PC-9 (cell line): ENCODE data around the gene PCYT2. TPM values are rescaled to one million over a fixed set of nuclear protein-coding genes. Genes with fewer than 3 reads are reported as not detected.

Source experiments
- BruUV-seq: library from RNA; stranded (reverse); fragments of 400-500 nt; replicated peaks from 2 replicates; lab custom pipeline; 2021; lab: Mats Ljungman, UMichigan
- CTCF ChIA-PET: fragments of 300-600 bp; sonication (Branson Sonifier 250); formaldehyde crosslinking; loops from one replicate; lab custom pipeline; 2022; ENCODE audit warnings: antibody characterized with exemption; lab: Charles Lee
- POLR2A ChIA-PET: fragments of 300-600 bp; sonication (Branson Sonifier 250); formaldehyde crosslinking; loops from one replicate; lab custom pipeline; 2022; ENCODE audit warnings: antibody characterized with exemption; ENCODE audit not compliant: unreplicated experiment; lab: Charles Lee
- DNase-seq, 2 experiments: peaks; one replicate each; pipeline versions ENCODE4 v3.0.0 to v3.0.0-alpha.2; 2015 to 2022; ENCODE audit warnings: mixed read lengths in 1 of 2
- H2AFZ ChIP-seq: fragments of 200-600 bp; sonication (generic); 2 replicates; pipeline ENCODE4 v1.8.1; 2017; ENCODE audit warnings: antibody characterized with exemption
- H3F3A ChIP-seq: fragments of 200-600 bp; sonication (generic); 2 replicates; pipeline ENCODE4 v1.8.1; 2017; ENCODE audit warnings: antibody characterized with exemption, mild to moderate bottlenecking, low read depth; ENCODE audit not compliant: insufficient read depth
- H3K27ac ChIP-seq: fragments of 200-600 bp; sonication (generic); 2 replicates; pipeline ENCODE4 v1.6.1; 2016; ENCODE audit warnings: mixed run types
- H3K27me3 ChIP-seq: fragments of 200-600 bp; sonication (generic); 2 replicates; pipeline ENCODE4 v1.6.1; 2016; ENCODE audit warnings: low read depth, mixed run types; ENCODE audit not compliant: insufficient read depth
- H3K36me3 ChIP-seq: fragments of 200-600 bp; sonication (generic); 2 replicates; pipeline ENCODE4 v1.6.1; 2016; ENCODE audit warnings: low read depth, mixed run types
- H3K4me1 ChIP-seq: fragments of 200-600 bp; sonication (generic); replicated peaks from 2 replicates; pipeline ENCODE4 v1.6.1; 2016; ENCODE audit warnings: mixed run types; ENCODE audit not compliant: insufficient read depth
- H3K4me2 ChIP-seq: fragments of 200-600 bp; sonication (generic); 2 replicates; pipeline ENCODE4 v1.6.1; 2017; ENCODE audit warnings: mixed run types
- H3K4me3 ChIP-seq: fragments of 200-600 bp; sonication (generic); 2 replicates; pipeline ENCODE4 v1.6.1; 2016; ENCODE audit warnings: mixed run types
- H3K79me2 ChIP-seq: fragments of 200-600 bp; sonication (generic); 2 replicates; pipeline ENCODE4 v1.6.1; 2017; ENCODE audit warnings: low read depth, mixed run types
- H3K9me2 ChIP-seq: fragments of 200-600 bp; sonication (generic); 2 replicates; pipeline ENCODE4 v1.8.1; 2017; ENCODE audit warnings: mild to moderate bottlenecking; ENCODE audit not compliant: insufficient read depth
- H3K9me3 ChIP-seq: fragments of 200-600 bp; sonication (generic); 2 replicates; pipeline ENCODE4 v1.8.1; 2016; ENCODE audit warnings: low read depth; ENCODE audit not compliant: insufficient read depth
- H4K20me1 ChIP-seq: fragments of 200-600 bp; sonication (generic); 2 replicates; pipeline ENCODE4 v1.8.1; 2017; ENCODE audit not compliant: insufficient read depth
- EZH2 ChIP-seq: fragments of 200-600 bp; sonication (generic); IDR thresholded peaks from 2 replicates; pipeline ENCODE4 v1.8.0; 2017; ENCODE audit warnings: antibody characterized with exemption, low read depth
- intact Hi-C: fragments of 100-400 bp; cut with micrococcal nuclease; formaldehyde crosslinking; loops from one replicate; pipeline ENCODE4 v1.10.0; 2022; ENCODE audit not compliant: unreplicated experiment
- total RNA-seq: library from RNA; stranded (reverse); gene quantifications from 2 replicates; pipeline ENCODE4 v1.2.3, GENCODE V29; 2021
- TF ChIP-seq, protein P1 (sequence below): fragments of 200-600 bp; sonication (generic); conservative IDR thresholded peaks from 2 replicates; pipeline ENCODE4 v1.6.1; 2017; ENCODE audit warnings: mixed run types, antibody characterized with exemption, mild to moderate bottlenecking, moderate library complexity

Gene PCYT2
- total RNA-seq, 1 experiment from 2014 or later, result 82.2 TPM

DNA sequence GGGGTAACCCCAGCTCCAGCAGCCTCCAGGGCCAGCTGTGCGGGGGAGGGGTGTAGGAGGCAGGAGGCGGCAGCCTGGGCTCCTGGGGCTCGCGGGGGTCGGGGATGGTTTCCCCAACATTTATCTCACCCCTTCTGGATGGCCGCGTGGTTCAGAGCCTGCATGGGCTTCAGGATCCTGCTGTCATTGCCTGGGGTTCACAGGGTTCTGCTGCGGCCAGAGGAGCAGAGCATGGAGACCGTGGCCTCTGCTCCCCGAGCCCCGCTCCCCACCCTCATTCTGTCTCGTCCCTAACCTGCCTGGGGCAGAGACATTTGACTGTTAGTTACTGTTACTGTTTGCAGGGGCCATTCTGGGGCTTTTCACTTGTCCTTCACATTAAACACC lies 31.0 kb upstream of the PCYT2 start:
- H3F3A ChIP-seq, result no peaks in the 10 kb centered on the region
- TF ChIP-seq EZH2, result no peak
- no peaks in the 10 kb centered on the region for H3K79me2 ChIP-seq
- intact Hi-C loops, result no loop called here
- no peak overlapping the region for H3K27ac ChIP-seq
- no peaks in the 10 kb centered on the region for H4K20me1 ChIP-seq
- no TSS peak for BruUV-seq
- H3K9me3 ChIP-seq, result no peaks in the 10 kb centered on the region
- ChIA-PET POLR2A (interaction anchor here (0.6 kb wide), 1 partner anchor 249 kb away, joined by 3 read pairs; no protein-coding TSS in a partner anchor), CTCF (no interaction called here)
- no peaks in the 10 kb centered on the region for H3K4me1 ChIP-seq
- no peaks in the 10 kb centered on the region for H3K9me2 ChIP-seq
- no peaks in the 10 kb centered on the region for H3K27me3 ChIP-seq
- DNase-seq, result no peak
- no peaks in the 10 kb centered on the region for H3K36me3 ChIP-seq
- no peak overlapping the region for H2AFZ ChIP-seq
- H3K4me2 ChIP-seq, result no peak overlapping the region
- no peak overlapping the region for H3K4me3 ChIP-seq

DNA sequence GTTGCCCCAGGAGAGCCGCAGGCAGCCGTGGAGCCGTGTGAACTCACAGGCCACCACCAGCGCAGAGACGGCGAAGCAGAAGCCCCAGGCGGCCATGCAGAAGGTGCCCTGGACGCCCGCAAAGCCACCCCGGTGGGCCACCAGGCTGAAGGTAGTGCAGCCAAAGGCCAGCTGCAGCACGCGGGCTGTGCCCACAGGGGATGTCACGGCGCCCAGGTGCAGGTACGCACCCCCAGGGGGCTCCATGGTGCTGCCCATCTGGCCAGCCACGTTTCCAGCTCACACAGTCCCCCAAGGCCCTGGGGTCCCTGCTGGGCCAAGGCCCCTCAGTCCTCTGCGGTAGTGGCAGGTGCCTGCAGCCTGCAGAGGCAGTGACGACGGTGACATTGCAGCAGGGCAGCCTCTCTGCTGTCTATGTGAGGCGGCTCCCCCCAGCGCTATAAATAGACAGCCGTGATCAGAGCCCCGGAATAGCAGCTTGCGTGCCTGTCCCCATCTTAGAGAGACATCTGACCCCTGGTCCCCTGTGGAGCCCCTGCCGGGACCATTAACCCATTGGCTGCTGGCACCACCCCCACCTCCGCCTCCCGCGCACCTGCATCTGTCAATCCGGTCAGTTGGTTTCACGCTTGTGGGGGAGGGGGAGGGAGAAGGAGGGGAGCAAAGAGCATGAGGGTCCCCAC lies 30.4 kb upstream of the PCYT2 start:
- H3K27me3 ChIP-seq, result no peaks in the 10 kb centered on the region
- H2AFZ ChIP-seq, result no peak overlapping the region
- H3K79me2 ChIP-seq, result no peaks in the 10 kb centered on the region
- no peak overlapping the region for H3K4me3 ChIP-seq
- H3F3A ChIP-seq, result no peaks in the 10 kb centered on the region
- no peak for TF ChIP-seq EZH2
- TF ChIP-seq, protein P1, sequence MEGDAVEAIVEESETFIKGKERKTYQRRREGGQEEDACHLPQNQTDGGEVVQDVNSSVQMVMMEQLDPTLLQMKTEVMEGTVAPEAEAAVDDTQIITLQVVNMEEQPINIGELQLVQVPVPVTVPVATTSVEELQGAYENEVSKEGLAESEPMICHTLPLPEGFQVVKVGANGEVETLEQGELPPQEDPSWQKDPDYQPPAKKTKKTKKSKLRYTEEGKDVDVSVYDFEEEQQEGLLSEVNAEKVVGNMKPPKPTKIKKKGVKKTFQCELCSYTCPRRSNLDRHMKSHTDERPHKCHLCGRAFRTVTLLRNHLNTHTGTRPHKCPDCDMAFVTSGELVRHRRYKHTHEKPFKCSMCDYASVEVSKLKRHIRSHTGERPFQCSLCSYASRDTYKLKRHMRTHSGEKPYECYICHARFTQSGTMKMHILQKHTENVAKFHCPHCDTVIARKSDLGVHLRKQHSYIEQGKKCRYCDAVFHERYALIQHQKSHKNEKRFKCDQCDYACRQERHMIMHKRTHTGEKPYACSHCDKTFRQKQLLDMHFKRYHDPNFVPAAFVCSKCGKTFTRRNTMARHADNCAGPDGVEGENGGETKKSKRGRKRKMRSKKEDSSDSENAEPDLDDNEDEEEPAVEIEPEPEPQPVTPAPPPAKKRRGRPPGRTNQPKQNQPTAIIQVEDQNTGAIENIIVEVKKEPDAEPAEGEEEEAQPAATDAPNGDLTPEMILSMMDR, result no peak
- H3K4me2 ChIP-seq, result no peak overlapping the region
- H3K27ac ChIP-seq, result no peak overlapping the region
- POLR2A ChIA-PET, result no interaction called here
- no peaks in the 10 kb centered on the region for H3K9me3 ChIP-seq
- no TSS peak for BruUV-seq
- H3K9me2 ChIP-seq, result no peaks in the 10 kb centered on the region
- CTCF ChIA-PET, result no interaction called here
- no peaks in the 10 kb centered on the region for H4K20me1 ChIP-seq
- DNase-seq, result no peak
- intact Hi-C loops, result no loop called here
- no peaks in the 10 kb centered on the region for H3K36me3 ChIP-seq
- no peaks in the 10 kb centered on the region for H3K4me1 ChIP-seq

DNA sequence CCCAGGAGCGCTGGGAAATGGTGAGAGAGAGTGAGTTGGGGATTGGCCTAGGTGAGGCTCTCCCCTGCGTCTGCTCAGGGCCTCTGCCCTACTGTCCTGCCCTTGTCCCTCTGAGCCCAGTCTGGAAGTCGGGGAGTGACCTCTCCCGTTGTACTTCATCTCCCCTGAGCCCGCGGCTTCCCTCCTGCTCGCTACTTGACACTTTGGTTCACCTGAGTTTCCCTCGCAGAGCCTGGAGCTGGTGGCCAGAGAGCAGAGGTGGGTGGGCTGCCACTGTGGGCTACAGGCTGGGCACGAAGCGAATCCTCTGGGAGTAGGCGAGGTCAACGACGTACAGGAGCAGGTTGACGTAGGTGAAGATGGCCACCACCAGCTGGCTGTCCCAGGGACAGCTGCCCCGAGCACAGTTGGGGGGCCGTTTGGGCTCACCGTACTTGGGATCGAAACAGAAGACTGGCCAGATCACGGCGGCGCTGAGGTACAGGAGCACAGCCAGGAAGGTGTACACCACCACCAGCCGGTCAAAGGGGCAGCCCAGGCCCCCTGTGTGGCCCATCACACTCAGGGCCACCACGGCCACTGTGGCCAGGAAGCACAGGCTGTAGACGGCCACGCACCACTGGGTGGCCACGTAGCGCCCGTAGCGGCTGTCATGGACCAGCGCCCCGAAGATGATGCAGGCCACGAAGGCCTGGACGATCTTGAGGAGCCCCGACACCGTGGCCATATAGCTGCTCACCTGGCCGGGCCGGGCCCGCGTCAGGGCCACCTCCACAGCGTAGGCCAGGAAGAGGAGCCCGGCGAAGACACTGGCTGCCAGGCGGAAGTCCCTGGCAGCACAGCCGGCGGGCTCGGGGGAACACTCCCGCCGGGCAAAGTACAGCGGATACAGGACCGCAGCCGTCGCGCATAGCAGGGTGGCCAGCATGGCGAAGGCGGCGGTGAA lies 29.6 kb upstream of the PCYT2 start:
- H3K27ac ChIP-seq, result no peak overlapping the region
- H3F3A ChIP-seq, result no peaks in the 10 kb centered on the region
- no peaks in the 10 kb centered on the region for H3K9me3 ChIP-seq
- CTCF ChIA-PET, result interaction anchor here (0.9 kb wide), 1 partner anchor 13 kb away, joined by 3 read pairs; the partner anchor contains the start of gene MAFG
- intact Hi-C loops, result no loop called here
- H4K20me1 ChIP-seq, result no peaks in the 10 kb centered on the region
- H3K79me2 ChIP-seq, result no peaks in the 10 kb centered on the region
- no peak for DNase-seq
- no peak overlapping the region for H3K4me2 ChIP-seq
- H3K4me1 ChIP-seq, result no peaks in the 10 kb centered on the region
- POLR2A ChIA-PET, result no interaction called here
- H2AFZ ChIP-seq, result no peak overlapping the region
- H3K9me2 ChIP-seq, result no peaks in the 10 kb centered on the region
- BruUV-seq, result no TSS peak
- no peaks in the 10 kb centered on the region for H3K27me3 ChIP-seq
- H3K4me3 ChIP-seq, result no peak overlapping the region
- H3K36me3 ChIP-seq, result no peaks in the 10 kb centered on the region
- no peak for TF ChIP-seq EZH2

DNA sequence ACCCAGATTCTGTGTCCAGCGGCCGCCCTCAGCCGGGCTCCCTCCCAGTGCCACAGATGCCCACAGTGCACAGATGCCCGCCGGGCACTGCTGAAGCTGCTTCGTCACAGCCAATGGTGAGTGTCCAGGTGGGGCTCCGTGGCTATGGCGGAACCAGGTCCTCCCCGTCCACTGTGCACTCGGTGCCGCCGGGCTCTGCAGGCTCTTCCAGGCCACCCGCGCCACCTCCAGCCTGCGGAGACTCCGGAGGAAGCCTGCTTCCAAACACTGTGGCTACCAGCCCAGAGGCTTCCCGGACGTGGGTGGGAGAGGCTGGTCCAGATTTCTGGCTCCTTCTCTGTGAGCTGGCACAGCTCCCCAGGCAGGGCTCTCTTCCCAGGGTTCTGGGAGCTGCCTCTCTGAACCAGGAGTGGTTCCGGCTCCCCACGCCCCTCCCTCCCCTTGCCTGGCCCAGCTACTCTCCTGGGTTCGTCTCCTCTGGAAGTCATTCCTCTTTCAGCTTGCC lies 28.7 kb upstream of the PCYT2 start:
- Histone ChIP-seq H3K4me2 (no peak overlapping the region), H3K4me3 (no peak overlapping the region), H3F3A (no peaks in the 10 kb centered on the region), H3K79me2 (no peaks in the 10 kb centered on the region), H3K9me3 (no peaks in the 10 kb centered on the region), H4K20me1 (no peaks in the 10 kb centered on the region), H2AFZ (no peak overlapping the region), H3K27me3 (no peaks in the 10 kb centered on the region), H3K9me2 (no peaks in the 10 kb centered on the region), H3K36me3 (no peaks in the 10 kb centered on the region), H3K27ac (no peak overlapping the region), H3K4me1 (no peaks in the 10 kb centered on the region)
- BruUV-seq, result no TSS peak
- TF ChIP-seq EZH2, result no peak
- TF ChIP-seq, protein P1, result no peak
- DNase-seq, result no peak
- intact Hi-C loops, result no loop called here
- CTCF ChIA-PET, result interaction anchor here (0.5 to 0.9 kb wide), 2 partner anchors 13 to 31 kb away, joined by 3 to 5 read pairs; partner anchors contain the start of gene MAFG
- POLR2A ChIA-PET, result no interaction called here
